HG02870 (cell line): ENCODE data around the gene PLEKHG5.
"Not testable (repeated sequence)": the region's sequence is repeated elsewhere in the genome, so short reads cannot be mapped to it uniquely, and the experiment has no call there.

Experiments used
- ATAC-seq: cut with Tn5 transposase; IDR thresholded peaks from one replicate; pipeline ENCODE4 v1.9.1; 2021; ENCODE audit warnings: mild to moderate bottlenecking, moderate library complexity; ENCODE audit not compliant: unreplicated experiment

PLEKHG5 gene

DNA sequence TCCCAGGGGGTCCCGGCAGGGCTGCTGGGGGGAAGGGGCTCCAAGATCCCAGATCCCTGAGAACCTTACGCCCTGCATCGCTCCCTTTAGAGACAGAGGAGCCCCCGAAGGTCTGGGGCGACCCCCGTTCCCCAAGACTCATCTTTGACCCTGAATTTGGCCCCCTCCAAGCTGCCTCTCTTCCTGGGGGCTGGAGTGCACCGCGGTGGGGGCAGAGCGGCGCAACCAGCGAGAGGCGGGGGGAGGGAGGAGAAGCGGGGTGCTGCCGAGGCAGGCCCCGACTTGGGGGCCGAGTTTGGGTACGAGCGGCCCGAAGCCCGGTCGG is 5.4 kb upstream of the PLEKHG5 start:
- no peak for ATAC-seq

DNA sequence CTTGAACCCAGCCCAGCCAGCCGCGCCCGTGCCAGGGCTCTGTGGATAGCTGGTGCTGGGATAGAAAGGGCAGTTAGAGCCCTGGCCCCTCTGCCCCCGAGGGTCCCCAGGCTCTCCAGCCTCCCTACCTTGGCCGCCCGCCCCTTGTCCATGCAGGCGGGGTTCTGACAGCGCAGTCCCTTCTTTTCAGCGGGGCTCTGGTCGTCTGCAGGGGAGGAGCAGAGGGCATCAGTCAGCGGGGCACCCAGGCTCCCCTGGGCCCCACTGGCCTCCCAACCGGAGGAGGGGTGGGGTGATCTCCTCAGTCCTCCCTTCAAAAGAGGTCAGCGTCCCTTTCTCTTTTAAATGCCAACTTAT is 4.9 kb upstream of the PLEKHG5 start:
- no peak for ATAC-seq

DNA sequence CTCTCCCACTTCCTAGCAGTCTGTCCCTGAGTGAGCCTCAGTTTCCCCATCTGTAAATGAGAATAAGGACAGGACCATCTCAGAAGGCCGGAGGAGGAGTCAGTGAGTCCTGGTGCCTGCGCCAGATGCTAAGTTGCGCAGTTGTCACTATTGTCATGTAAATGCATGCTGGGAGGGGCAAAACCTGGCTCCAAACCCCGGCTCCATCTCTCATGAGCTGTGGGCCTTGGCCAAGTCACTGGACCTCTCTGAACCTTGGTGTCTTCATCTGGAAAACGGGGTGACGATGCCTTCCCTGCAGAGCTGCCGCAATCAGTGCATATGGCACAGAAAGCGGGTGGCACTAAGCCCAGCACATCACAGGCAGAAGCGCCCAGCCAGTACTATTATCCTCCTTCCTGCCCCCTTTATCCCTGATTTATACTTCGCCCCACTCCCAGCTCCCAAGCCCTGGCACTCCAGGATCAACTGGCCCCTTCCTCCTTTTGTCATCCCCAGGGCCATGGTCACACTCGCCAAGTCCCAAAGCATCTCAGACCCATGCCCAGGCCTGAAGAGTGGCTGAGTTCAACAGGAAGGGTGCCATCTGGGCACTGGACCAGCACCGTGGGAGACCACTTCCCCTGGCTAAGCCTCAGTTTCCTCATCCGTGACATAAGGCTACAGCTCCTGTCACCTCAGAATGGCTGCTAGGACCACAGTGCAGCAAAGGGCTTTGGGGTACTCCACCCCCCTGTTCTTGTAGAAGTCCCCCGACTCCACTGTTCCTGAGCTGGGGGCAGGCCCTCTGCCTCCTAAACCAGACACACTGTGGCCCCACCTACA is 4.3 kb upstream of the PLEKHG5 start:
- ATAC-seq = no peak

DNA sequence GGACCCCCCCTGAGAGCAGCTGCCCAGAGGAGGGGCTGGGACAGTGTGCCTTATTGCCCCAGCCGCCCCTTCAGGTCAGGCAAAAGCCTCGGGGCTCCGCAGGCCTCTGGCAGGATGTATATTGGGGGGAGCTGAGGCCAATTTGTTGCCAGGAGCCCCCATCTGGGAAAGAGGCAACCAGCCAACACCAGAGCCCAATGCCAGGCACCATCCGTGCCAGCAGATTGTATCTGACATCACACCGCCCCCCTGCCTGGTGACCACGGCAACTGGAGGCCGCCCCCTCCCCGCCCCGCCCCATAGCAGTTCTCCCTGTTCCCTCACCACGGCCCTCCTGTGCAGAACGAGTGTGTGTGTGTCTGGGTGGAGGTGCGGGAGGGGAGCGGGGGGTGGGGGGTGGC is 3.6 kb upstream of the PLEKHG5 start:
- no peak for ATAC-seq

DNA sequence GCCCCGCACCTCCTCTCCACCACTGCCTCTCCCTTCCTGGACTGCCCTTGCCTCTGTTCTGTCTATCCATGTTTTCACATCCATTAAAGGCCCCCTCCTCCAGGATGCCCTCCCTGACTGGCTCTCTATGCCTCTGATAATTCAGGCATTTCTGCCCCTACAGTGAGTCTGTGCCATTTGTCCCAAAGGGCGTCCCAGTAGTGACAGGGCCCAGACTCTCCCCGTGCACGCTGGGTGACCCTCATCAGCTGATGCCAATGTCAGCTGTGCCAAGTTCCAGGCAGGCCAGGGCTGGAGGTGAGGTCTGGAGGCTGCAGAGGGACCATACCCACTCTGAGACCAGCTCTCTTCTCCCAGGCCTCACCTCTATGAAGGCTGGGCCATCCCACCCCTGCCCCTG is 3.2 kb upstream of the PLEKHG5 start:
- no peak for ATAC-seq

DNA sequence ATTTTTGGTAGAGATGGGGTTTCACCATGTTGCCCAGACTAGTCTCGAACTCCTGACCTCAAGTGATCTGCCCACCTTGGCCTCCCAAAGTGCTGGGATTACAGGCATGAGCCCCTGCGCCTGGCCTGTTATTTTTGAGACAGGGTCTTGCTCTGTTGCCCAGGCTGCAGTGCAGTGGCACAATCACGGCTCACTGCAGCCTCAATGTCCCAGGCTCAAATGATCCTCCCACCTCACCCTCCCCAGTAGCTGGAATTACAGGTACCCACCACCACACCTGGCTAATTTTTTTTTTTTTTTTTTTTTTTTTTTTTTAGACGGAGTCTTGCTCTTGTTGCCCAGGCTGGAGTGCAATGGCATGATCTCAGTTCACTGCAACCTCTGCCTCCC is 2.4 kb upstream of the PLEKHG5 start:
- ATAC-seq = not testable (repeated sequence)

DNA sequence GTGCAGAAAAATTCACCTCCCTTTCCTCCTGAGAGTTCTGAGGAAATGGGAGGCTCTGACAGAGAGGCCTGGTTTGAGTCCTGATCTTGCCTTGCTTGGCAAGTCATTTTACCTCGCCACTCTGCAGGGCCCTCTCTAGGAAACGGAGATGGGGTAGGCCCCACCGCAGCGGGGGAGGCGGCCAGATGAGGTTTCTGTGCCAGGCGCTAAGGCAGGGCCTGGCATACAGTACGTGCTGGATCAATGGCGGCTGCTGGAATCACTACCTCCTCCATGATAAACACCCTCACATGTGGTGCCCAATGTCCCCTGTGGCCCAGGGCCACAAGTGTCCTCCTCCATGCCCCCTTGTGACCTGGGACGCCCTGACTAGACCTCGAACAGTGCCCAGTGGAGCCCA is 499 bp upstream of the PLEKHG5 start:
- ATAC-seq = no peak

DNA sequence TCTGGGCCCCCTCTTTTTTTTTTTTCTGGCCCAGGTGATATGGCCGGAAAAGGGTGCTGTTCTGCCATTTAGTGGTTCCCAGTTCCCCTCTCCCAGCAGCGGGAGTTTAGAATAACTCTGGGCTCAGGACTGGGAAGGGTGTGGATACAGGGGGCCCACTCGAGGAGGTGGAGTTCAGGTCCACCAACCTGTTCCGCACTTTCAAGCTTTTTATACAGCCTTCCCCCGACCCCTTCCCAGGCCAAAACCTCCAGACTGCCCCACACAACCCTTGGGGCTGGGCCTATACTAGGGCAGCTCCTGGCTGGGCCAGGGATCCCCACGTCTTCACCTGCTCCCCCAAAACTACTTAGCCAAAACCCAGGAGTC is 402 bp downstream of the PLEKHG5 start:
- no peak for ATAC-seq

DNA sequence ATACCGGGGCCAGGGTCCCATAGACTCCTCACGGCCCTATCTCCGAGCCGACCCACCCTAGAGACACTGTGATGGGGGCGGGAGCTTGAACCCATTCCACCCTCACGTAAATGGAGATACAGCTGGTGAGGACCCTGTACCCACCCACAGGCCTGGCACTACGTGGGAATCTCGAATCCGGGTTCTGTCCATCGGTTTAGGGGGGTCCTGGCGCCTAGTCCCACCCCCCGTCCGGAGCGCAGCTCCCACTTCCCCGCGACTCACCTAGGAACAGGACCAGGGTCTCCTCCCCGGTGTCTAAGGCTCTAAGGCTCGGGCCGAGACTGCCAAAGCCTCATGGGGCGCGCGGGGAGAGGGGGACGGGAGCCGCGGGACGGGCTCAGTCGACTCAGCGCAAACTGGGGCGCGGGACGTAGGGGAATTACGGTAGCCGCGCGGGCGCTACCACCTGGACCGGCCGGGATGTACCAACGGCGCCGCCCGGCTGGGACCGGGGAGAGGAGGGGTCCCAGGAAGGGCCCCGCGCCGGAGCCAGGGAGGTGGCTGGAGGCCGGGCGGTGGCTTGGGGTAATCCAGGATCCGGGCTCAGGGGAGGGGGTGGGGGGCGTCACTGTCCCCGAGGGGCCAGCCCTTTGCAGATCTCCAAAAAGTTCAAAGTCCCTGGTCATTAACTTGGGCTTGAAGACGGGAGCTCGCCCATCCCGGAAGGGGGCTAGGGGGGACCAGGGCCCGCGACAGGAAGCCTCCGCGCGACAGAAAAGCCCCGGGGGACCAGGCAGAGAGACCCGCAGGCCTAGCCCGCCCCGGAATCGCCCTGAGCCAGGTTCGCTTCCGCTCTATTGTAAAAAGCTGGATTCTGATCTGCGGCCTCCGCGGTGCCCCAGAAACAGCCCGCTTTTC is 1.0 kb downstream of the PLEKHG5 start:
- peak; percentile 32 for ATAC-seq

DNA sequence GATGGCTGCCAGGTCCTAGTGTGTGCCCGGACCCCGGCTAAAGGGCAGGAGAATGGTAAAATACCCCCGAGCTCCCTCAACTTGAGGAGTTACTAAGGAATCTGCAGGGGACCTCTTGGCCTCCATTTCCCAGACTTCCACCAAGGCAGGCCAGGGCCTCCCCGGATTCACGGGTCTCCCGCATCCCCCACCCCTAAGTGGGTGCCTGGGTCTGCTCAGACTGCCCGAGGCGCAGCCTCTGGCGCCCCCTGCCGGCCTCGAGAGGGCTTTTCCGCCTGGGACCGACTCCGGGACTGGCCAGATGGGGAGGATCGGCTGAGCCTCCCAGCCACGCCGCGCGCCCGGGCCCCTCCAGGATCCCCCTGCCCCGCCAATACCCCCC is 1.7 kb downstream of the PLEKHG5 start:
- peak; percentile 45 for ATAC-seq

DNA sequence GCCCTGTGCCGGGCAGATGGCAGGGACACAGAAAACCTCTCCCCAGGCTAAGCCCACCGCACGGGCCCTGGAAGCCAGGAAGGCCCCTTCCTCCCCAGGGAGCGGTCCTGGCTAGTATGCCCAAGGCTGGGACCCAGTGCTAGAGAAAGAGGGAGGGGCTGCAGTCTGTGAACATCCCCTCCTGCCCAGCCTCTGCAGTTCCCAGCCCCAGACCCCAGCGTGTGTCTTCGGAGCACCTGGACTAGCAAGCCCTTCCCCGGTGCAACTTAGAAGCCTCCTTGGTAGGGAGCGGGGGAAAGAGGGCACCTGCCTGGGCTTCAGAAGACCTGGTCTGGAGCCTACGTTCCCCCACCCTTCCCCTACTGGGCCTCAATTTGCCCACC is 2.1 kb downstream of the PLEKHG5 start:
- no peak for ATAC-seq

DNA sequence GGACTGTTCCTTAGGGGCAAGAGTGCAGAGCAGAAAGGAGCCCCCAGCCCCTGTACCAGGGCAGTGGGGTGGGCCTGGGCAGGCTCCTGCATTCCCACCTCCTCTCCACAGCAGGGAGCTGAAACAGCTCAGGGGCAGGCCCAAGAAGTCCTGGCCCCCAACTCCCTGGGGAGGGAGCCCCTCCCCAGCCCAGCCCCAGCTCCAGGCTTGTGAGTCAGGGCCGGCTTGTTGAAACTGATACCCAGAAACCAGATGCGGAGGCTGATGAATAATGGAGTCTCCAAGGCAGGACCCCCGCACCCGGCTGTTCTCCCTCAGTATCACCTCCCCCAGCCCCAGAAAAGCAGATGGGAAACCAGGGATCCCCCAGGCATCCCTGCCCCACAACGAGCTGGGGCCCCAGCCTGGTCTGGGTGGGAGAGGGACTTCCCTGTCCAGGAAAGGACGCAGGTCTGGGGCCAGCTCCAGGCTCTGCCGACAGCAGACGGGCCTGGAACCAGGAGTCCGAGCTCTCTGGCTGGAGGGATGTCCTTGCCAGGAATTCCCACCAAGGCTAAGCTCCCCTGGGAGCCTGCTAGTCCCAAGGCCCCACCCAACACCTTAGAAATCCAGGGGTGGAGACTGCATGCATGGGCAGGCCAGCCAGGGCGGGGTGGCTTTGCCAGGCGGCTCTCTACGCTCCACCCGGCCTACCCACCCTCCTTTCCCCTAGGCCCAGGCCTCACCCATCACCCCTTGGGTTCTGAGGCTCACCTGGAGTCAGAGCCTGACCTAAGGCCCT is 2.7 kb downstream of the PLEKHG5 start:
- no peak for ATAC-seq

DNA sequence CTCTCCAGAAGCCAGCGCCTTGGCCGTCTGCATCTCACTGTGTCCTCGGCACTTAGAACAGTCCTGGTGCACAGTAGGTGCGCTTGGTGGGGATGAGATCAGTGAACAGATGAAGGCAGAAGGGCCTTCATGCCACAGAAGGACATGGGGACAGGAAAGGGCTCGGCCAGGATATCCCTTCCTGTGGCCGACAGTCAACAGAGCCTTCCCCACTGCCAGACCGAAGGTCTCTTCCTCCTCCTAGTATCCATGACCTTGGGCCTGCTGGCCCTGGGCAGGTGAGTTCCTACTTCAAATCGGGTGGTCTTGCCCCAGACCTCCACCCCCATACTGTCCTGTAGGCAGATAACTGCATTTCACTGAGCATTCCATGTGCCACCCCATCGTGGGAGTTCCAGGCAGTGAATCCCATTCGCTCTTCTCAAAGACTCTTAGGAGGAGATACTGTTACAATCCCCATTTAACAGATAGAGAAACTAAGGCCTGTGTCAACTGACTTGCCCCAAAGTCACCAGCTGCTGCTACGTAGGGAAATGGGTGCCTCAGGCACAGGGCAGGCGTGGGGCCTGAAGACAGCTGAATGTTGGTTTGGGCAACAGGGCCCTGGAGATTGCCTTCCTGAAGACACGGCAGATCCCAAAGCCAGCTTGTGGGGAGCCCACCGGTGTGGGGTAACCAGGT is 3.5 kb downstream of the PLEKHG5 start:
- ATAC-seq = no peak

DNA sequence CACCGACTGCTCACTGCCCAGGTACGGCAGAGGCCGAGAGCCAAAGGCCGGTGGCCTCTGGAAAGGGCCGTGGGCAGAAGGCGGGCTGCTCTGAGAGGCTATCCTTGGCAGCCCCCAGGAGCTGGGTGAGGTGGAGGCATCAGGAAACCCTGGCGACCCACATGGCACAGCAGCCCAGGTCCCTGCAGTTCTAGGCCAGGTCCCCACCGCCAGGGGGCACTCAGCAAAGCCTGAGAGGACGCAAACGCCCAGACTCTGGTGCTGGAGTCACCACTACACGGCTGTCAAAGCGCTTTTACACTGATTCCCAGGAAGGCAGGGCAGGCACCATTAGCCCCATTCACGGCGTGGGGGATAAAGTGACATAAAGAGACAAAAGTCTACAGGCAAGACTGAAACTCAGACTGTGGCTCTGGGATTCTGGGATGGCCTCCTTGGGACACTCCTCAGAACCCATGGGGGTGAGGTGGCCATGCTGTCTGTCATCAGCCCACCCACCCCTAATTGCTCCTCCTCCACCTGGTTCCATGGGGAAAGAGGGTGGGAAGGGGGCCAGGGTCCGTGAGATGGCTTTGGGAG is 4.9 kb downstream of the PLEKHG5 start:
- peak; percentile 46 for ATAC-seq

DNA sequence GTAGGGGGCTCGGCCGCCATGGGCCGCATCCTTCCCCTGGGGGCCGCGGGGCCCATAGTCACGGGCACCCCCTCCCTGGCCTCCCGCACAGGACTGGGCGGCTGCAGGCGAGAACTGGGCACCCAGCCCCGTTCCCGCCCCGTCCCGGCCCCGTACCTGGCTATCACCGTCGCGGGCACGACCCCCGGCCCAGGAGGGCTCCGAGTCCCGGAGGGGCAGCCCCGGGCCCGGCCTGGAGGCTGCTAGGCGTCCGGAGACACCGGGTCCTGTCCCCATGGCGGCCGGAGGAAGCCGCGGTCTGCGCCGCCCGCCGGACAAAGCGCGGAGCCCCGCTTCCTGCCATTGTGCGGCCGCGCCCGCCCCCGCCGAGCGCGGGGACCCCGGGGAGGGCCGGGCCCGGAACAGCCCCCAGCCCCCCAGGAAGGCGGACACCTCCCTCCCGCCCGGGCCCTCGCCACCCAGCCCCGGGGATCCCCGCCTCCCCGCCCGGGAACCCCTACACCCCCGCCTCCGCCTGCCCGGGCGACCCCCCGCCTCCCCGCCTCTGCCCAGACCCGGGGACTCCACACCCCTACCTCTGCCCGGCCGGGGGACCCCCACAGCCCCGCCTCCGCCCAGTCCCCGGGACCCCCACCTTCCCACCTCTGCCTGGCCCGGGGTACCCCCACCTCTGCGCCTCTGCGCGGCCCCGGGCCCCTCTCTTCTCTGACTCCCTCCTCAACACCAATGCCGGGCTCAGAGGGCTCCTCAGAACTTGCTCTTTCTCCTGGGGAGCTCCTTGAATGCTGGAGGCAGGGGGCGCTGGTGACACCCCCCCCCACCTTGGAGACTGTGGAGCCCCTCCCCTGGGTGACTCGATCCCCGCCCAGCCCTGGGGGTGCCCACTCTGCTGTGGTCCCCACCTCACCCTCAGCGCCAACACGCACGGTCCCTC is 6.0 kb downstream of the PLEKHG5 start:
- ATAC-seq = no peak

DNA sequence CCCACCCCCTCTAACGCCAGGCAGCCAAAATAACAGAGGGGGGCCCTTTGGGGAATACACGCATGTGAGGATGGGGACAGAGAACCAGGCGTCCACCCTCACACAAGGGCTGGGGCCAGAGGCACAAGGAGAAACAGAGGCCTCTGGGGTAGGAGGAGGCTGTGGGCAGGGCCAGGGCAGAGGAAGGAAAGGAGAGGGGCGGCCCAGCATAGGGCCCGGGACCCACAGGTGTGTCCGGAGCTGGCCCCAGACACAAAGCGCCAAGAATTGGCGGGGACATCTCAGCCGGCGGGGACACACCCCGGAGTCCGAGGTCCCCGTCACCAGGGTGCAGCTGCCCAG is 6.7 kb downstream of the PLEKHG5 start:
- ATAC-seq = no peak

DNA sequence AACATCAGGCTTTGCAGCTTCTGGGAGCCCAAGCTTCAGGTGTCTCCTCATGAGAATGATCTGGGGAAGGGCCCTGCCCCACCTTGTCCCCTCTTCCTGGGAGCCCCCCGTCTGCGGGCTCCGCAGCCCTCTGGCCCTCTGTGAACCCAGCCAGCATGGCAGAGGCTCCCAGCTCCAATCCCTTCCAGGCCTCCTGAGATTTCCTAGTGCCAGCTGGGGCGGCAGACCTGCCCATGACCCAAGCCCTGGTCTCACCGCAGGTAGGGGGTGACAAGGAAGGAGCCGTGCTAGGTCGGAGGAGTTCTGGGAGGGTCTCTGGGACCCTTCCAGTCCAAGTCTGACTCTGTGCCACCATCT is 7.7 kb downstream of the PLEKHG5 start:
- ATAC-seq = no peak

DNA sequence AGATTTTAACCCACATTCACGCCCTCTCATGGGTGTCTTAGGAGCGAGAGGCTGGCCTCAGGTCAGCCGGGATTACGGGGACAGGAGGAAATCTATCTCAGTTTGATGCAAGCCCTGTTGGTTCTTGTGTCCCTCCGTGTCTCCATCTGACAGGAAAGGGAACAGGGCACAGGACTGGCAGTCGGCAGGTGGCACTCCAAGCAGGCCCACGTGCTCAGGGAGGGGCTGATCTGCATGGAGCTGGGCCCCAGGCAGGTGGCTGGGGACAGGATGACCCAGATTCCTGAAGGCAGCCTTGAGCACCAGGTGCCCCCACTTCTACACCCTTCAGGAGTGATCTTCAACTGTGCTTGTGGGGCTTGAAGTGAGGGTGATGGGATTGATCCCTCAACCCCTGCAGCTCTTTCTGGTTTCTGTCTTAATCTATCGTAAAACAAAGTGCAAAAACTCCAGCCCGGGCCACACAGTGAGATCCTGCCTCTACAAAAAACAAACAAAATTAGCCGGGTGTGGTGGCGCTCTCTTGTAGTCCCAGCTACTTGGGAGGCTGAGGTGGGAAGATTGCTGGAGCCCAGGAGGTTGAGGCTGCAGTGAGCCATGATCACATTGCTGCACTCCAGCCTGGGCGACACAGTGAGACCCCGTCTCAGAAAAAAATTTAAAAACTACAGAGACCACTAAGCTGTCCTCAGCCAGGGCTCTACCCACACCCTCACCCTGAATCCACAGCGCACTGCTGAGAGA is 8.3 kb downstream of the PLEKHG5 start:
- ATAC-seq = no peak

DNA sequence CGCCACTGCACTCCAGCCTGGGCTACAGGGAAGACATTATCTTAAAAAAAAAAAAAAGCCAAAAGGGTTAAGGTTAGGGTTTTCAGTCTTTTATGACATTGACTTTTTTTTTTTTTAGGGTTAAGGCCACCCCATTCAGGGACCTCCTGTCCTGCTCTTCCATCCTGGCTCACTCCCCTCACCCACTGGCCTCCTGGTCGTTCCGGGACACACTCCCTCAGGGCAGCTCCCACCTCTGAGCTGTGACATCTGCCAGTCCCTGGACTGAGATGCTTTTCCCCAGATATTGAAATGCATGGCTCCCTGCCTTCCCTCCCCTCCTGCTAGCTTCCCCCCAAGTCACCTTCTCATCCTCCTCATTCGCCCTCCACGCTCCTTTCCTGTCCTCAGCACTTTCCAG is 9.6 kb downstream of the PLEKHG5 start:
- no peak for ATAC-seq
